HG03064 (cell line): Measurements from ENCODE around the gene MRFAP1L1.
"Not testable (repeated sequence)": the region's sequence is repeated elsewhere in the genome, so short reads cannot be mapped to it uniquely, and the experiment has no call there.

Experiments
- ATAC-seq: cut with Tn5 transposase; IDR thresholded peaks from one replicate; pipeline ENCODE4 v1.9.1; 2021; ENCODE audit warnings: low read depth; ENCODE audit not compliant: unreplicated experiment

MRFAP1L1 gene

GRCh38 chr4:6709230-6710114 lies at the start of gene MRFAP1L1:
Gene MRFAP1L1, minus strand, starts transcription at chr4:6709865. Its CDS starts 236 bp downstream, at chr4:6709629.
- ATAC-seq: peak; percentile 55

- ATAC-seq: no peak
Measured at GRCh38 chr4:6758728-6759127, 49.1 kb upstream of the MRFAP1L1 start.

- ATAC-seq: not testable (repeated sequence)
Measured at GRCh38 chr4:6756345-6756744, 46.7 kb upstream of the MRFAP1L1 start.

GRCh38 chr4:6755088-6755753 lies 45.6 kb upstream of the MRFAP1L1 start:
- ATAC-seq: no peak

- ATAC-seq: no peak
Measured at GRCh38 chr4:6754481-6755087, 44.9 kb upstream of the MRFAP1L1 start.

GRCh38 chr4:6753891-6754290 lies 44.2 kb upstream of the MRFAP1L1 start:
- no peak for ATAC-seq

- no peak for ATAC-seq
Measured at GRCh38 chr4:6753103-6753560, 43.5 kb upstream of the MRFAP1L1 start.

- no peak for ATAC-seq
Measured at GRCh38 chr4:6752486-6752829, 42.8 kb upstream of the MRFAP1L1 start.

- ATAC-seq: no peak
Measured at GRCh38 chr4:6751611-6752485, 42.2 kb upstream of the MRFAP1L1 start.

- ATAC-seq: no peak
Measured at GRCh38 chr4:6750286-6751221, 40.9 kb upstream of the MRFAP1L1 start.

GRCh38 chr4:6749340-6750171 lies 39.9 kb upstream of the MRFAP1L1 start:
- no peak for ATAC-seq

- no peak for ATAC-seq
Measured at GRCh38 chr4:6748286-6748685, 38.6 kb upstream of the MRFAP1L1 start.

GRCh38 chr4:6747294-6748051 lies 37.8 kb upstream of the MRFAP1L1 start:
- no peak for ATAC-seq

- no peak for ATAC-seq
Measured at GRCh38 chr4:6746721-6747293, 37.1 kb upstream of the MRFAP1L1 start.

- no peak for ATAC-seq
Measured at GRCh38 chr4:6742989-6743388, 33.3 kb upstream of the MRFAP1L1 start.

GRCh38 chr4:6742507-6742906 lies 32.8 kb upstream of the MRFAP1L1 start:
- no peak for ATAC-seq

GRCh38 chr4:6740347-6740746 lies 30.7 kb upstream of the MRFAP1L1 start:
- ATAC-seq: no peak
